ENCODE measurements around the gene AGBL3.

AGBL3 gene

DNA sequence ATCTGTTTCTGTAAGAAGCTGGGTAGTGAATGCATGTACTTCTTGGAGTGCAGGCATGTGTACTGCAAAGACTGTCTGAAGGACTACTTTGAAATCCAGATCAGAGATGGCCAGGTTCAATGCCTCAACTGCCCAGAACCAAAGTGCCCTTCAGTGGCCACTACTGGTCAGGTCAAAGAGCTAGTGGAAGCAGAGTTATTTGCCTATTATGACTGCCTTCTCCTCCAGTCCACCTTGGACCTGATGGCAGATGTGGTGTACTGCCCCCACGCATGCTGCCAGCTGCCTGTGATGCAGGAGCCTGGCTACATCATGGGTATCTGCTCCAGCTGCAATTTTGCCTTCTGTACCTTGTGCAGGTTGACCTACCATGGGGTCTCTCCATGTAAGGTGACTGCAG, 142.6 kb downstream of the AGBL3 start:
- TF ChIP-seq, protein P1, sequence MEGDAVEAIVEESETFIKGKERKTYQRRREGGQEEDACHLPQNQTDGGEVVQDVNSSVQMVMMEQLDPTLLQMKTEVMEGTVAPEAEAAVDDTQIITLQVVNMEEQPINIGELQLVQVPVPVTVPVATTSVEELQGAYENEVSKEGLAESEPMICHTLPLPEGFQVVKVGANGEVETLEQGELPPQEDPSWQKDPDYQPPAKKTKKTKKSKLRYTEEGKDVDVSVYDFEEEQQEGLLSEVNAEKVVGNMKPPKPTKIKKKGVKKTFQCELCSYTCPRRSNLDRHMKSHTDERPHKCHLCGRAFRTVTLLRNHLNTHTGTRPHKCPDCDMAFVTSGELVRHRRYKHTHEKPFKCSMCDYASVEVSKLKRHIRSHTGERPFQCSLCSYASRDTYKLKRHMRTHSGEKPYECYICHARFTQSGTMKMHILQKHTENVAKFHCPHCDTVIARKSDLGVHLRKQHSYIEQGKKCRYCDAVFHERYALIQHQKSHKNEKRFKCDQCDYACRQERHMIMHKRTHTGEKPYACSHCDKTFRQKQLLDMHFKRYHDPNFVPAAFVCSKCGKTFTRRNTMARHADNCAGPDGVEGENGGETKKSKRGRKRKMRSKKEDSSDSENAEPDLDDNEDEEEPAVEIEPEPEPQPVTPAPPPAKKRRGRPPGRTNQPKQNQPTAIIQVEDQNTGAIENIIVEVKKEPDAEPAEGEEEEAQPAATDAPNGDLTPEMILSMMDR (IDR thresholded peaks at IDR 0.05; ENCODE audit: insufficient read depth, low read depth, low read length, missing control alignments) = no peak
- no peak overlapping the region for H3K4me3 ChIP-seq (ENCODE audit: low read depth, low read length)
- no peak for DNase-seq (ENCODE audit: low read depth)

DNA sequence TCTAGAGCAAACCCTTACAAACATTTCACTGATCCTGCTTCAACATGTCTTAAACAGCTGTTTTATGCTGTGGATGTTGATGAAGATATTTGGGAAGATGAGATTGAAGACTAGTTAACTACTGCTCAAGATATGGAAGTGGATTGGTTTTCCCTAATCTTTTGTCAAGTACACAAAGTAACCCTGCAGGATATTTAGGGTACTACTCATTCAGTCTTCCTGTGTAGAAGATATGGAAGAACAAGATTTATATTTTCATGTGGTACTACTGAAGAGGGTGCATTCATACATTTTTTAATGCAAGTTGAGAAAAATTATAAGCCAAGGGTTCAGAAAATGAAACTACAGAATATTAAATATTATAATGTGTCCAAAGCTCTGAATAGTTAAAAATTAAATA, 143.3 kb downstream of the AGBL3 start:
- no peak overlapping the region for H3K4me3 ChIP-seq (ENCODE audit: low read depth, low read length)
- DNase-seq (ENCODE audit: low read depth) = no peak
- TF ChIP-seq, protein P1 (IDR thresholded peaks at IDR 0.05; ENCODE audit: insufficient read depth, low read depth, low read length, missing control alignments) = no peak

DNA sequence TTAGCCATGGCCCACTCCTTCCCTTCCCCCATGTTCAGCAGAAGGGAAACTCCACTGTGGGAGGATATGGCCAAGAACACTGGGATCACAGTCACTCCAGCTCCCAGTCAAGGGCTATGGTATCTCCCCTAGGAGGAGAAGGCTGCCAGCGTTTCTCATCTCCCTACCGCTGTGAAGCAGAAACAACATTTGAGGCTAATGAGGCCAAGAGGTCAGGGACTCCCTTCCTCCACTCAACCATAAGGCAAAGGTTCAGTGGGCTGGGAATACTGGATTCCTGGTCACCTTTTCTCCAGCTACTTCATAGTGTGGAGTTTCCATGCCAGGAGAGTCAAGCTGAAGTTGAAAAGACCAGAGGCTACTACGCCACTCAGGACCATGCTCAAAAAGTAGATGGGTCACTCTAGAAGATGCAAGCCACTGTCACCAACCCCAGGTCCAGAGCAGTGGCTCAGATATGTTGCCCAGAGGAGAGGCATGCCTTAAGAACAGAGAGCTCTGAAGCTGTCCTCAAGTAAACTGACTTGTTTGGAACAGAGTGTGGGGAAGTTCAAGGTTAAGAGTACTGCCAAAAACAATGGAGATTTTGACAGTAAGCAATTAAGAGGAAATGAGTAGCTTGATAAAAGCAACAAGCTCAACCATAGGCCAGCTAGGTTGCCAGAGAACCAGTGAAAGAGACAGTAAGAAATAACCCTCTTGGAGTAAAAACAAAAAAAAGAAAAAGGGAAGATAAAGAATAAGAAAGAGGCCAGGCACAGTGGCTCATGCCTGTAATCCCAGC, 157.8 kb downstream of the AGBL3 start:
- DNase-seq (ENCODE audit: low read depth) = no peak
- no peak overlapping the region for H3K4me3 ChIP-seq (ENCODE audit: low read depth, low read length)
- TF ChIP-seq, protein P1 (IDR thresholded peaks at IDR 0.05; ENCODE audit: insufficient read depth, low read depth, low read length, missing control alignments) = no peak

DNA sequence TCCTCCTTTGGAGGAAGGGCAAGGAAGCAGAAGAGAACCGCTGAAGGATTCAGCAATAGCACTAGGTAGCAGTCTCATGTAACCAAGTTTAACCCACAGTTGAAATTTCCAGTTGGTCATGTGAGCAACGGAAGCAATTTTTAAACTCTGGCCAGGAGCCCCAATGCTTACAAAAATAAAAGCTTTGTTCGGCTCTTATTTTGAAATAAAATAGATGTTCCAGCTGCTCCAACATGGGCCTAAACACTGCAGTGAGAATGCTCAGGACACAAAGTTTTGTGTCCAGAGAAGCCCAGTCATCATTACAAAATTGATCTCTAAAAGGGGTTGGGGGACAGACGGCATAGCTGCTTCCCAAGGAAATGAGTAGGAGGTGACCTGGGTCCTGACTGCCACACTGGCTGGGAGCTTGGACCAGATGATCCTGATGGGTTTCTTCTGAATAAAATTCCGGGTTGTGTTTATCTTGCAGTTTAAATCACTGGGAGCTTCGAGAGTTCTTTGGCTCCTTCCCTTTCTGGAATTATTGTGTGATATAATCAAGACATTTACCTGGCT, 161.1 kb downstream of the AGBL3 start:
- DNase-seq (ENCODE audit: low read depth) = no peak
- TF ChIP-seq, protein P1 (IDR thresholded peaks at IDR 0.05; ENCODE audit: insufficient read depth, low read depth, low read length, missing control alignments) = no peak
- H3K4me3 ChIP-seq (ENCODE audit: low read depth, low read length) = peak overlapping the region; percentile 87

DNA sequence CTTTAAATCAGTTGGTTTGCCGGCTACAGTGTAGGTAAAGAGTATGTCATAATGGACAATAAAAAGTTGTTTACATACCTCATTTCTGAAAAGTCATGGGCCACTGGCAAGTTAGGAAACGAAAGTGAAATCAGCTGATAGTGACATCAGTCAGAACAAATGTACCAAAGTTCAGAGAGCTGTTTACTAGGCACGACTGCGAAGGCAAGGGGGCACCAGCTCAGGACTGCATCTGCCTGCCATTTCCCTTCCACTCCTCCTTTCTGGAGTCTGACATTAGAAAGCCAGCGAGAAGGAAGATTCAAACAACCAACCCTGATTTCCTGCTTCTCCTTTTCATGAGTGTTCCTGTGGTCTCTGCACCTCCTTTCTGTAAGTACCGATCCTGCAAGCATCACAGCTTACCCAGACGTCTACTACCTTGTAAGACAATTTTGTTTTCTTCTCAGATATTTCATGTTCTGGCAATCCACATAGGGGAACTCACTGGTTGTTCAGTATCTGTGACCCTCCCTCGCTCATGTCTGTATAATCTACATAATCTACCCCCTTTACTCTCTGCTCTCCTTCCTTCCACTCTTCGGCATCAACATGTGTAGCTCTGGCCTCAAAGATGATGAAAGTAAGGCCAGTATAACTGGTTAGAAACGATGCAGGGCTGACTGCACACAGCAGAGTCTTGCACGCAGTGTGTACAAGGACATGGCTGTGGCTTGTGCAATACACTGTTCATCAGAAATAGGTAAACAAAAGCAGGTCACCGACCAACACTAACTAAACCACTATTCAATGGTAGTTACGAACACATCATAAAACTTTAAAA, 161.8 kb downstream of the AGBL3 start, which contains the start of gene TMEM140:
TMEM140 (plus strand) TSS at position 174 of the 823 bp plus-strand sequence. CDS start 16,370 bp downstream, outside the sequence.
- H3K4me3 ChIP-seq (ENCODE audit: low read depth, low read length) = peak within 1 kb of the TSS; percentile 87
- TF ChIP-seq, protein P1 (IDR thresholded peaks at IDR 0.05; ENCODE audit: insufficient read depth, low read depth, low read length, missing control alignments) = no peak
- peak; percentile 84 for DNase-seq (ENCODE audit: low read depth)

DNA sequence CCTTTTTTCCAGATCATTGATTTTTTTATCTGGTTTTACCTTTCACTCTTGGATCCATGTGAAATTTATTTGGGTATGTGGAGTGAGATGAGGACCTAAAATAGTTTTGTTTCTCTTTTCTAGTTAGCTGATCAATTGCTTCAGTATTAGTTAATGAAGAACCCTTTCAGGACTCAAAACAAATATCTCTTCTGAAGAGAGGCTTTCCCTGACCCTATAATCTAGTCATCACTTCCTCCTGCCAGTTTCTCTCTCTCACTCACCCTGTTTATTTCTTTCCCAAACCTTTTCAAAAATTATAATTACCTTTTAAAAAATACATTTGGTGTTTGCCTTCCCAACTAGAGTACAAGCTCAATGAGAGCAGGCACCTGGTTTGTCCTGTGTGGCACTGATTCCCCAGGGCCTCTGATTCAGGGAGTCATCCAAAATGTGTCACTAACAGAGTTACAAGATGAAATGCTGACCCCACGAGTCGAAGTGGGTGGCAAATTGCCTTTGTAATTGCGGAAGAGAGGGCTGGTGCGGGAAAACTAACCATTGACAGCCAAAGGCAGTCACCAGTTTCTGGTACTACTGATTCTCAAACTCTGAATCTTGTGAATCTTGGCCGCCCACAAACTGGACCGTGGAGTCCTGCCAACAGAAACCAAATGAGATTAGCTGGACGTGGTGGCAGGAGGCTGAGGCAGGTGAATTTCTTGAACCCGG, 163.9 kb downstream of the AGBL3 start:
- H3K4me3 ChIP-seq (ENCODE audit: low read depth, low read length) = peak overlapping the region; percentile 87
- TF ChIP-seq, protein P1 (IDR thresholded peaks at IDR 0.05; ENCODE audit: insufficient read depth, low read depth, low read length, missing control alignments) = no peak
- DNase-seq (ENCODE audit: low read depth) = no peak

Measured in GM12865 (cell line).